Thymus (tissue), 11 donors: ENCODE measurements around the gene RPGRIP1L. TPM values are rescaled to one million over a fixed set of nuclear protein-coding genes. Genes with fewer than 3 reads are reported as not detected.

Experiments used
- DNase-seq, 9 donors: peaks; one replicate each; pipeline ENCODE4 v3.0.0-alpha.2; 2013; ENCODE audit warnings: low spot score in 9 of 9, low read depth in 6 of 9, missing footprints in 1 of 9
- H3K27ac ChIP-seq, 2 donors: one replicate each; pipeline ENCODE4 v1.5.1; 2013; ENCODE audit warnings: control low read depth in 1 of 2, low read depth in 1 of 2, low read length in 1 of 2, mild to moderate bottlenecking in 1 of 2, moderate library complexity in 1 of 2
- H3K27me3 ChIP-seq, 2 donors: one replicate each; pipeline ENCODE4 v1.5.1; 2013; ENCODE audit warnings: low read length in 1 of 2; ENCODE audit not compliant: control insufficient read depth in 2 of 2, insufficient read depth in 1 of 2
- H3K36me3 ChIP-seq, 2 donors: one replicate each; pipeline ENCODE4 v1.5.1; 2013; ENCODE audit warnings: low read length in 1 of 2, mild to moderate bottlenecking in 1 of 2, moderate library complexity in 1 of 2; ENCODE audit not compliant: control insufficient read depth in 2 of 2, insufficient read depth in 2 of 2
- H3K4me1 ChIP-seq, 2 donors: one replicate each; pipeline ENCODE4 v1.5.1; 2013; ENCODE audit warnings: low read length in 2 of 2; ENCODE audit not compliant: control insufficient read depth in 2 of 2, insufficient read depth in 2 of 2
- H3K4me3 ChIP-seq, 2 donors: one replicate each; pipeline ENCODE4 v1.5.1; 2013; ENCODE audit warnings: low read length in 2 of 2, control low read depth in 1 of 2, mild to moderate bottlenecking in 1 of 2
- H3K9me3 ChIP-seq, 2 donors: one replicate each; pipeline ENCODE4 v1.5.1; 2013; ENCODE audit warnings: low read length in 1 of 2, mild to moderate bottlenecking in 1 of 2; ENCODE audit not compliant: control insufficient read depth in 2 of 2, insufficient read depth in 1 of 2
- WGBS: extraction: QIAGEN DNeasy Blood & Tissue Kit; methylation state at CpG from one replicate; pipeline ENCODE4 v1.1.7; 2013; 5-methylcytosine and 5-hydroxymethylcytosine counted together
- polyA plus RNA-seq: library from polyadenylated mRNA; stranded (reverse); fragments of 200-250 nt; gene quantifications from one replicate; pipeline ENCODE4 v1.2.3, GENCODE V29; 2013
- total RNA-seq: library from RNA; stranded (reverse); fragments of 120-200 nt; gene quantifications from one replicate; pipeline ENCODE4 v1.2.4, GENCODE V29; 2013
- donor health status: healthy.

RPGRIP1L gene
- total and polyA plus RNA-seq, 2 donors, result 1.8 to 4.6 TPM

DNA sequence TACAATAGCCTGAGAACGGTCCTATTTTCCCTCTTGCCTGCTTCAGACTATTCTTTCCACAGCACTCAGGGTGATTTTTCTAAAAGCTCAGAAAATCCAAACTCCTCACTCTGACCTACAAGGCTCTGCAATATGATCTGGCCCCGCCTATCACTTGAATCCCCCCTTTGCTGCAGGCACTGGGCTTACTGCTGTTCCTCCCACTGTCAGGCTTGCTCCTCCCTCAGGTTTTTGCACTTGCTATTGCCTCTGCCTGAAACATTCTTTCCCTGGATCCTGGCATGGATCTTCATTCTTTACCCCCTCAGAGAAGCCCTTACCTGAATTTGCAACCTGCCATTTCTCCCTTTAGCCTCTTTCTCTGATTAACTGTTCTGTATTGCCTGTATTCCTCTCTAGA, 52.3 kb downstream of the RPGRIP1L start:
- no peaks in the 10 kb centered on the region for H3K27me3 ChIP-seq
- no peak overlapping the region for H3K4me3 ChIP-seq
- H3K9me3 ChIP-seq, result no peaks in the 10 kb centered on the region
- no peaks in the 10 kb centered on the region for H3K4me1 ChIP-seq
- no peaks in the 10 kb centered on the region for H3K36me3 ChIP-seq
- DNase-seq, result no peak
- WGBS, result 95% methylated on average over 2 of the region's 2 CpGs
- no peak overlapping the region for H3K27ac ChIP-seq

DNA sequence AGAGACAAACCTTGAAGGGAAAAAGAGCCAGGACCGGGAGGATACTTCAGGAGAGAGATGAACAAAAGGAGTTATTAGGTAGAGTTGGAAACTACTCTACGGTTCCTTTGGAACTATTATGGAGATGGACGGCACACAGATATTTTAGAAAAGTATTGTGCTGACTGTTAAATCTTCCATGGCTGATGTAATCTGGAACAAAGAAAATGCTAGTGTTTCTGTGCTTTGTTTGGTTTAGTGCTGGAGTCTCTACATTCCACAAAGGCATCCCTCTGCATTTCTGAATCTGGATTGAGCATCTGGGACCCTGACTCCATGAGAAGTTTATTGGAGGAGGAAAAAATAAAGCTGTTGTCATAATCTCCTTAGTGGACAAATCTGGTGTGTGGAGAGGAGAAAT, 57.2 kb downstream of the RPGRIP1L start:
- Histone ChIP-seq H3K27ac (no peak overlapping the region), H3K27me3 (no peaks in the 10 kb centered on the region), H3K9me3 (no peaks in the 10 kb centered on the region), H3K36me3 (no peaks in the 10 kb centered on the region), H3K4me1 (no peaks in the 10 kb centered on the region), H3K4me3 (no peak overlapping the region)
- no peak for DNase-seq
- 98% methylated on average over 3 of the region's 3 CpGs for WGBS

DNA sequence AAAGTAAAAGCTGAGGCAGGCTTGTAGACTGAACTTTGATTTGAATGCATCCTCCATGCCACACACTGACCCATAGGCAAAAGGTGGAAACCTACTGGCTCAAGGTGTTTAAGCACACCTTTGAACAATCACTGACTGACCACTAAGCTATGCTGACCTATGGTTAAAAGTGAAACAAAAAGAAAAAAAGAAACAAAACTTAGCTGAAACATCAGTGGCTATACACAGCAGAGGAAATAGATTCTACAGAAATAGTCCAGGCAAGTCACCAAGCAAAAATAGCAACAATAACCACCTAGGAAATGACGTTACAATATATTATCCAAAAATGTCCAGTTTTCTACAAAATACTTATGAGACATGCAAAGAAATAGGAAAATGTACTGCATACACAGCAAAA, 60.2 kb downstream of the RPGRIP1L start:
- Histone ChIP-seq H3K36me3 (no peaks in the 10 kb centered on the region), H3K4me1 (no peaks in the 10 kb centered on the region), H3K4me3 (no peak overlapping the region), H3K9me3 (no peaks in the 10 kb centered on the region), H3K27ac (no peak overlapping the region), H3K27me3 (no peaks in the 10 kb centered on the region)
- 99% methylated on average over 1 of the region's 1 CpG for WGBS
- DNase-seq, result no peak

DNA sequence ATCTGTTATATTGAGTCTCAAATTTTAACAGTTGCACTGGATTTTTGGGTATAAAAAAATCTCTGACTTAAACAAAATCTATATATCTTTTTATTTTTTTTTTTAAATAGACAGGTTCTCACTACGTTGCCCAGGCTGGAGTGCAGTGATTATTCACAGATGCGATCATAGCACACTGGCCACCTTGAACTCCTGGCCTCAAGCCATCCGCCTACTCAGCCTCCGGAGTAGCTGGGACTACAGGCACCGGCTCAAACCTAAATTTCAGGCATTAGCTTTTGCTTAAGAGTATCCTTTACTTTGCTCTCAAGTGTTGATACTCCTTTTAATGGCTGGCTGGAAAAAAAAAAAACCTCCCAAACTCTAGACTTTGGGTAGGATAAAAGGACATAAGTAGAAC, 61.6 kb downstream of the RPGRIP1L start:
- no peak for DNase-seq
- no peaks in the 10 kb centered on the region for H3K9me3 ChIP-seq
- 98% methylated on average over 5 of the region's 5 CpGs for WGBS

DNA sequence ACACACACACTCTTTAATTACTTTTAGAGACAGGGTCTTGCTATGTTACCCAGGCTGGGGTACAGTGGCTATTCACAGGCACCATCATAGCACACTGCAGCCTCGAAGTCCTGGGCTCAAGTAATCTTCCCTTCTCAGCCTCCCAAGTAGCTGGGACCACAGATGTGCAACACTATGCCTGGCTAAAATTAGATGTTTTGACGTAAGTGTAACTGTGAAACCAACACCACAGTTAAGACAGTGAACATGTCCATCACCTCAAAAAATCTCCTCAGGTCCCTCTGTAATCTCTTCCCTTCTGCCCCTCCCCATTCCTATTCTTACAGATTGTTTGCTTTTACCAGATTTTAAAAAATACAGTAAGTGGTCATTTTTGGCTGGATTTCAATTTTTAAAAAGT, 66.7 kb downstream of the RPGRIP1L start:
- no peaks in the 10 kb centered on the region for H3K36me3 ChIP-seq
- 98% methylated on average over 2 of the region's 2 CpGs for WGBS

More for the DNA sequence above, 61.6 kb downstream of the RPGRIP1L start:
- H3K27me3 ChIP-seq, result no peaks in the 10 kb centered on the region
- no peaks in the 10 kb centered on the region for H3K4me1 ChIP-seq
- no peak overlapping the region for H3K4me3 ChIP-seq
- no peak overlapping the region for H3K27ac ChIP-seq
- no peaks in the 10 kb centered on the region for H3K36me3 ChIP-seq

DNA sequence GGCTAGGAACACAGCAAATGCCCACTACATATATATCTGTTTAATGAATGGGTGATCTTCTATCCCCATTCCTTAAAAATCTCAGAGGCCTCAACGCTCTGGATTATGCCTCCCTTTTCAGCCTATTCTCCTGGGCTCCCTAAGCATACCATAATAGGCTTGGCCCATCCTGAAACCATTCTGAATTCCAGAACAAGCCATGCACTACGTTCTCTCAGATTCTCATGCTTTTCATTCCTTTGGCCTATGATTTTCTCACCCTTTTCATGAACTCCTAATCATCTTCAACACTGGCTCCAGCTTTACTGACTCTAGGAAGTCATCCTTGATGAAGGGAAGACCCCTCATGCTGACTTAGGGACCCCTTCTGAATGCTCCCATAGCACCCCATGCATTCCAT, 71.1 kb downstream of the RPGRIP1L start:
- no peaks in the 10 kb centered on the region for H3K36me3 ChIP-seq
- DNase-seq, result no peak
- H3K27me3 ChIP-seq, result no peaks in the 10 kb centered on the region
- H3K9me3 ChIP-seq, result no peaks in the 10 kb centered on the region
- no peak overlapping the region for H3K27ac ChIP-seq
- WGBS, result 98% methylated on average over 2 of the region's 2 CpGs
- no peak overlapping the region for H3K4me3 ChIP-seq
- no peaks in the 10 kb centered on the region for H3K4me1 ChIP-seq

More for the DNA sequence above, 66.7 kb downstream of the RPGRIP1L start:
- no peaks in the 10 kb centered on the region for H3K9me3 ChIP-seq
- H3K27ac ChIP-seq, result no peak overlapping the region
- H3K4me1 ChIP-seq, result no peaks in the 10 kb centered on the region
- H3K27me3 ChIP-seq, result no peaks in the 10 kb centered on the region
- no peak overlapping the region for H3K4me3 ChIP-seq
- DNase-seq, result no peak

DNA sequence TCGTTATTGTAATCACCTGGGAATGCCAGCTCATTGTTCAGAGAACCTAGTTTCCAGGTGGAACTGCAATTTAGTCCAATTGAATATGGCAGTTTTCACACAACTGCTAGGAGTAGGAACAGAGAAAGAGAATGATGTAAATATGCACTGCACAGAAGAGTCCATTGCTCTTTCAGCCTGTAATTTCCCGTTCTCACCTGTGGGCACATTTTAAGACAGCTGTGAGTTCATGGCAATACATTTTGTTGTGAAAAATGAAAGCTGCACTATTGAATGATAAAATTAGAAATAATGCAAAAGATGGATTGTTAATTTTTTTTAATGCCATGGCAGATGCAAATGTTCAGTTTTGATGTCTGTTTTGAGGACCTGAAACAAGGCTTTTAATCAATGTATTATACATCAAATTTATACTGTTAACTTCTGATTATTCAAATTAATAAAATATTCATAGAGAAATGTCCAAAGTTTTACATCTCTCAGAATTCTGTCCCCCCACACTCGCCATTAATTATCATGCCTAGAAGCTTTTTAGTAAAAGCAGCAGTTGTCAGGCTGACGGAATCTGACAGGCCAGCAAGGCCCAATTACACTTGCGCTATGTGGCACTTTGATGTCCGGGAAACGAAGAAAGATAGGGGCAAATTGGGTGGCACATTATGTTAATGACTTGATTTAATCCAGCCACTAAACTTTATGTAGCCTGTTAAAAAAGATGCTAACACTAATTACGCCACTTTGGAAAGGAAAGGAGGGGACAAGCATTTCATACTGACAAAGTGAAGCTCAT, 72.2 kb downstream of the RPGRIP1L start:
- DNase-seq, result no peak
- H3K27me3 ChIP-seq, result no peaks in the 10 kb centered on the region
- WGBS, result 91% methylated on average over 8 of the region's 8 CpGs
- no peaks in the 10 kb centered on the region for H3K36me3 ChIP-seq
- no peak overlapping the region for H3K27ac ChIP-seq
- H3K4me3 ChIP-seq, result no peak overlapping the region
- H3K9me3 ChIP-seq, result no peaks in the 10 kb centered on the region
- H3K4me1 ChIP-seq, result no peaks in the 10 kb centered on the region

DNA sequence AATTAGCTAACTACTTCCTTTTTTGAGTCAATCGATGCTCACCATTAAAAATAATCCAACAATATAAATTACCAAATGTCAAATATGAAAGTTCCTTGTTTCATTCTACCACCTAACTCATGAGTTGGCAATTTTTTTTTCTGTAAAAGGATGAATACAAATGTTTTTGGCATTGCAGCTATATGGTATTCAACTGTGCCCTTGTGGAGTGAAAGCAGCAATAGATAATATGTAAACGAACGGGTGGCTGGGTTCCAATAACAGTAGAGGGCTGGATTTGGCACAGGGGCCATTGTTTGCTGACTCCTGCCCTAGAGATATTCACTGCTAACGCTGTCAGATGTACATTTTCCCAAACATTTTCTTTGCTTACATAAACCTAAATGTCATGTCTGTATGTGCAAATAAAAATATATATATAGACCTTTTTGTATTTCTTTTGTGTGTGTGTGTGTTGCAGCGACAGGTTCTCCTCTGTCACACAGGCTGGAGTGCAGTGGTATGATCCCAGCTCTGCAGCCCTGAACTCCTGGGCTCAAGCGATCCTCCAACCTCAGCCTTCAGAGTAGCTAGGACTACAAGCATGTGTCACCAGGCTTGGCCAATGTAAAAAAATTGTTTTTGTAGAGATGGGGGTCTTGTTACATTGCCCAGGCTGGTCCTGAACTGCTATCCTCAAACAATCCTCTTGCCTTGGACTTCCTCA, 73.9 kb downstream of the RPGRIP1L start:
- DNase-seq, result no peak
- Histone ChIP-seq H3K4me3 (no peak overlapping the region), H3K27ac (no peak overlapping the region), H3K9me3 (no peaks in the 10 kb centered on the region), H3K27me3 (no peaks in the 10 kb centered on the region), H3K36me3 (no peaks in the 10 kb centered on the region), H3K4me1 (no peaks in the 10 kb centered on the region)
- 88% methylated on average over 6 of the region's 6 CpGs for WGBS

DNA sequence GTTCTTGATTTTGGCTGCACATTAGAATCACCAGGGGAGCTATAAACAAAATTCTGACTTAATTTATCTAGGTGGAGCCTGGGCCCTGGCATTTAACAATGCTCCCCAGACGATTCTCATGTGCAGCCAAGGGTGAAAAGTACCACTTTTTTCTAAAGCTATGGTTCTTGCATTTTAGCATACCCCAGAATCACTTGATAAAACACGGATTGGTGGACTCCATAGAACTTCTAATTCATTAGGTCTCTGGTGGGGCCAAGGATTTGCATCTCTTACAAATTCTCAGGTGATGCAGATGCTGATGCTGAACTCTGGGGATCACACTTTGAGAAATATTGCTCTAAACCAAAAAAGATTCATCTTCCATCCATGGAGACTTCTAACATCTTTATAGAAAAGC, 74.5 kb downstream of the RPGRIP1L start:
- no peak for DNase-seq
- WGBS, result 97% methylated on average over 2 of the region's 2 CpGs
- Histone ChIP-seq H3K4me3 (no peak overlapping the region), H3K9me3 (no peaks in the 10 kb centered on the region), H3K4me1 (no peaks in the 10 kb centered on the region), H3K27ac (no peak overlapping the region), H3K27me3 (no peaks in the 10 kb centered on the region), H3K36me3 (no peaks in the 10 kb centered on the region)
